ENCODE data around the gene VEGFB. TPM values are rescaled to one million over a fixed set of nuclear protein-coding genes. Genes with fewer than 3 reads are reported as not detected.

Gene VEGFB
- total and polyA plus RNA-seq, 2 donors (not counting 3 experiments of a cell fraction or from before 2014, with no cell fraction given): 19.3 to 98.1 TPM

- Histone ChIP-seq H3K36me3 (ENCODE audit: control insufficient read depth in 2 of 2, extremely low read depth in 1 of 2, insufficient read depth in 2 of 2, low read length in 2 of 2) (peaks cover 0 to 2% of the 10 kb centered on the region in 2 experiments), H3K4me2 (ENCODE audit: insufficient read depth, low read length) (no peak overlapping the region), H2AFZ (ENCODE audit: low read depth, low read length) (no peak overlapping the region), H4K20me1 (replicated peaks; ENCODE audit: control insufficient read depth, extremely low read depth, insufficient read depth, low read length) (no peaks in the 10 kb centered on the region), H3K27me3 (ENCODE audit: control insufficient read depth in 2 of 2, insufficient read depth in 2 of 2, low read length in 2 of 2) (no peaks in the 10 kb centered on the region), H3K9me1 (replicated peaks; ENCODE audit: control insufficient read depth, extremely low read depth, insufficient read depth, low read length) (no peaks in the 10 kb centered on the region), H3K4me1 (ENCODE audit: control insufficient read depth, extremely low read depth, insufficient read depth, low read length) (peaks cover 10% of the 10 kb centered on the region), H3K4me3 (replicated peaks in 1 of 3; ENCODE audit: insufficient read depth in 1 of 3, low read depth in 1 of 3, low read length in 3 of 3) (no peak overlapping the region), H3K9ac (replicated peaks; ENCODE audit: extremely low read depth, insufficient read depth, low read length) (no peak overlapping the region), H3K9me3 (replicated peaks; ENCODE audit: control insufficient read depth, insufficient read depth, low read length) (no peaks in the 10 kb centered on the region), H3K79me2 (ENCODE audit: control insufficient read depth, insufficient read depth, low read length) (no peaks in the 10 kb centered on the region), H3K27ac (ENCODE audit: insufficient read depth, low read depth, low read length) (no peak overlapping the region)
- no peak for FAIRE-seq
- intact Hi-C loops (cut with micrococcal nuclease): loop anchor here (5.0 kb wide), 1 partner anchor 45 kb away; the partner anchor contains the start of gene STIP1
- CTCF ChIA-PET: interaction anchor here (1.1 to 2.1 kb wide), 4 partner anchors 25 to 72 kb away, joined by 4 to 10 read pairs (median 5); no protein-coding TSS in a partner anchor
- TF ChIP-seq, protein P1, sequence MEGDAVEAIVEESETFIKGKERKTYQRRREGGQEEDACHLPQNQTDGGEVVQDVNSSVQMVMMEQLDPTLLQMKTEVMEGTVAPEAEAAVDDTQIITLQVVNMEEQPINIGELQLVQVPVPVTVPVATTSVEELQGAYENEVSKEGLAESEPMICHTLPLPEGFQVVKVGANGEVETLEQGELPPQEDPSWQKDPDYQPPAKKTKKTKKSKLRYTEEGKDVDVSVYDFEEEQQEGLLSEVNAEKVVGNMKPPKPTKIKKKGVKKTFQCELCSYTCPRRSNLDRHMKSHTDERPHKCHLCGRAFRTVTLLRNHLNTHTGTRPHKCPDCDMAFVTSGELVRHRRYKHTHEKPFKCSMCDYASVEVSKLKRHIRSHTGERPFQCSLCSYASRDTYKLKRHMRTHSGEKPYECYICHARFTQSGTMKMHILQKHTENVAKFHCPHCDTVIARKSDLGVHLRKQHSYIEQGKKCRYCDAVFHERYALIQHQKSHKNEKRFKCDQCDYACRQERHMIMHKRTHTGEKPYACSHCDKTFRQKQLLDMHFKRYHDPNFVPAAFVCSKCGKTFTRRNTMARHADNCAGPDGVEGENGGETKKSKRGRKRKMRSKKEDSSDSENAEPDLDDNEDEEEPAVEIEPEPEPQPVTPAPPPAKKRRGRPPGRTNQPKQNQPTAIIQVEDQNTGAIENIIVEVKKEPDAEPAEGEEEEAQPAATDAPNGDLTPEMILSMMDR (IDR thresholded peaks at IDR 0.05; ENCODE audit: extremely low read depth in 1 of 2, insufficient read depth in 1 of 2, low read depth in 1 of 2, low read length in 2 of 2): no peak
- TF ChIP-seq MYC (IDR thresholded peaks at IDR 0.05; ENCODE audit: low read depth, low read length): no peak
- TF ChIP-seq POLR2A (IDR thresholded peaks at IDR 0.05; ENCODE audit: low read depth, low read length): no peak
- no peak for TF ChIP-seq GATA2 (IDR thresholded peaks at IDR 0.05; ENCODE audit: insufficient read depth, insufficient read length, low read depth, low read length)
- TF ChIP-seq, protein P2, sequence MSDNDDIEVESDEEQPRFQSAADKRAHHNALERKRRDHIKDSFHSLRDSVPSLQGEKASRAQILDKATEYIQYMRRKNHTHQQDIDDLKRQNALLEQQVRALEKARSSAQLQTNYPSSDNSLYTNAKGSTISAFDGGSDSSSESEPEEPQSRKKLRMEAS (IDR thresholded peaks at IDR 0.05; ENCODE audit: insufficient read depth, insufficient read length): no peak
- no peak for TF ChIP-seq EZH2 (IDR thresholded peaks at IDR 0.05; ENCODE audit: borderline replicate concordance, low read depth, low read length, severe bottlenecking)
- TF ChIP-seq POLR2AphosphoS5 (IDR thresholded peaks at IDR 0.05; ENCODE audit: insufficient read depth, low read depth, low read length): no peak
- TF ChIP-seq JUN (IDR thresholded peaks at IDR 0.05; ENCODE audit: borderline replicate concordance, insufficient read depth, insufficient read length, low read depth): no peak
- no peak for TF ChIP-seq FOS (IDR thresholded peaks at IDR 0.05; ENCODE audit: borderline replicate concordance, insufficient read depth, low read length)
- no TSS peak for BruUV-seq (replicated peaks)
- POLR2A ChIA-PET: no interaction called here
- dilution Hi-C loops (cut with MboI; ENCODE audit: extremely low pct_ligation_motif_present, low sequenced_read_pairs): no loop called here
- DNase-seq (ENCODE audit: low read depth, low spot score): no peak
Observed at GRCh38 chr11:64232182-64232966, 2.0 kb upstream of the VEGFB start.
